GM12875 (cell line): ENCODE data around the gene HOXB4.

ENCODE experiments used
- H3K4me3 ChIP-seq: one replicate; pipeline ENCODE4 v1.5.1; 2011; ENCODE audit warnings: low read depth, low read length, control low read depth
- CTCF ChIP-seq: IDR thresholded peaks from 2 replicates; pipeline ENCODE4 v1.5.1; 2011; ENCODE audit warnings: low read depth, mild to moderate bottlenecking, control low read depth, inconsistent platforms, low read length, moderate library complexity, borderline replicate concordance; ENCODE audit not compliant: insufficient read depth

The HOXB4 gene

GRCh38 chr17:48609033-48609432 lies 30.9 kb upstream of the HOXB4 start:
- TF ChIP-seq CTCF: no peak
- H3K4me3 ChIP-seq: no peak overlapping the region

DNA sequence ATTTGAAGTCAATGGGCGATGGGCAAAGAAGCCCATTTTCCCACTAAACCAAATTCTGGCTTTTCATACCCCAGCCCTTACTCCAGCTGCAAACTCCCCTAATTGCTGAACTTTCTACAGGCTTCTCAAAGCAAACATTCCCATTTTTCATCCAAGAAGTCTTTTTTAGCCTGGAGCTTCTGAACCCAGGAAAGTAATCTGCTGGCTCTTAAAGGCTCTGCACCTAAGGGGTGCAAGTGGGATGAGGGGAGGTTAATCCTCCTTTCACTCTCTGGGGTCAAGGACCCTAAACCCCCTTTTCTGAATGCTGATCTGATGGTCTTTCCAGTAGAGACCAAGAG lies 30.3 kb upstream of the HOXB4 start:
- no peak overlapping the region for H3K4me3 ChIP-seq

GRCh38 chr17:48606892-48607614 lies 28.9 kb upstream of the HOXB4 start:
- TF ChIP-seq CTCF: no peak
- no peak overlapping the region for H3K4me3 ChIP-seq

More for the DNA sequence above, 30.3 kb upstream of the HOXB4 start:
- TF ChIP-seq CTCF: no peak

- no peak for TF ChIP-seq CTCF
- no peak overlapping the region for H3K4me3 ChIP-seq
These were observed 28.1 kb upstream of the HOXB4 start for GRCh38 chr17:48605991-48606891.

GRCh38 chr17:48605409-48605919 lies 27.3 kb upstream of the HOXB4 start:
- no peak for TF ChIP-seq CTCF
- no peak overlapping the region for H3K4me3 ChIP-seq

DNA sequence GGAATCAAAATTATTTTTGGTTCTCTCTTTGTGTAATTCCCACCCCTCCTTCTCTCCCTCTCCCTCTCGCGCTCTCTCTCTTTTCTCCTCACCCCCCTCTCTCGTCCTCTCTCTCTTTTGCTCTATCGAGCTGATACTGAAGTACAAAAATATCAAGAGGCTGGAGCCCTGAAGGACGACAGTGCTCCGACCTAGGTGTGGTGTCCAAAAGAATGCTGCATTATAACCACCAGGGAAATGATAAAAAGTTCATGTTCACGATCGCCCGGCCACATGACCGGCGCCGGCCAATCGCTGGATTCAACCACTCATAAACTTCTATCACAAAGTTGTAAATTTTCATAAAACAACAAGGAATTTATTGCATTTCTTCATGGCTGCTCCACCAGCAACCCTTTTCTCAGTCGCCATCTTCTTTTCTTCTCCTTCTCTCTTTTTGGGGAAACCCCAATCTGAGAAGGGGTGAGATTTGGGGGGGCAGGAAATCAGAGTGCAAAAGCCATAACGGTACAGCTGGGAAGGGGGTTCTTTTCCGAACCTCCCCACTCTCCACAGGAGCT lies 26.7 kb upstream of the HOXB4 start, which contains the start of gene HOXB6:
HOXB6 (minus strand) TSS at position 217 of the 560 bp plus-strand sequence. CDS start 6,836 bp downstream, outside the sequence.
- H3K4me3 ChIP-seq: no peak within 1 kb of the TSS
- TF ChIP-seq CTCF: no peak
